IMR-90 (cell line): ENCODE measurements around the gene CTSF. TPM values are rescaled to one million over a fixed set of nuclear protein-coding genes. Genes with fewer than 3 reads are reported as not detected.
A peak's percentile ranks its signal among the peaks of the same experiment; 100 is the strongest.

ENCODE experiments used
- ATAC-seq: fragments of 200-7000 bp; cut with Tn5 transposase; 2 replicates; pipeline ENCODE4 v1.9.1; 2020; ENCODE audit warnings: low read depth, mild to moderate bottlenecking, moderate library complexity
- BruUV-seq: library from RNA; stranded (reverse); fragments of 400-500 nt; replicated peaks from 2 replicates; lab custom pipeline; 2021; lab: Mats Ljungman, UMichigan
- CTCF ChIA-PET: fragments of 300-600 bp; formaldehyde crosslinking; extraction: SDS; loops from one replicate; lab custom pipeline; 2021; ENCODE audit warnings: antibody characterized with exemption; lab: Yijun Ruan, JAX
- POLR2A ChIA-PET: fragments of 300-600 bp; sonication (Branson Sonifier 250); formaldehyde crosslinking; loops from one replicate; lab custom pipeline; 2022; ENCODE audit warnings: antibody characterized with exemption; ENCODE audit not compliant: unreplicated experiment; lab: Charles Lee
- DNase-seq: peaks from one replicate; pipeline ENCODE4 v3.0.0; 2013
- H2AFZ ChIP-seq: replicated peaks from 2 replicates; pipeline ENCODE3; 2013; ENCODE audit warnings: low read length, mild to moderate bottlenecking; ENCODE audit not compliant: poor library complexity
- H2AK5ac ChIP-seq: 2 replicates; pipeline ENCODE4 v1.6.1; 2013; ENCODE audit warnings: low read depth, low read length, inconsistent platforms
- H2AK9ac ChIP-seq: replicated peaks from 2 replicates; pipeline ENCODE3; 2013; ENCODE audit warnings: mild to moderate bottlenecking, low read depth, low read length, moderate library complexity; ENCODE audit not compliant: poor library complexity
- H2BK120ac ChIP-seq: 2 replicates; pipeline ENCODE4 v1.6.1; 2013; ENCODE audit warnings: low read depth, low read length, inconsistent platforms
- H2BK15ac ChIP-seq: 3 replicates; pipeline ENCODE4 v1.6.1; 2013; ENCODE audit warnings: low read depth, low read length, inconsistent platforms
- H2BK20ac ChIP-seq: 2 replicates; pipeline ENCODE4 v1.6.1; 2013; ENCODE audit warnings: low read depth, mild to moderate bottlenecking, inconsistent platforms, low read length, moderate library complexity
- H2BK5ac ChIP-seq: 2 replicates; pipeline ENCODE4 v1.6.1; 2013; ENCODE audit warnings: mild to moderate bottlenecking, low read depth, low read length, inconsistent platforms; ENCODE audit not compliant: poor library complexity, severe bottlenecking
- H3K14ac ChIP-seq: replicated peaks from 2 replicates; pipeline ENCODE4 v1.6.1; 2013; ENCODE audit warnings: low read depth, low read length, inconsistent platforms
- H3K18ac ChIP-seq: 2 replicates; pipeline ENCODE4 v1.6.1; 2013; ENCODE audit warnings: low read depth, low read length, control low read depth
- H3K23ac ChIP-seq: 2 replicates; pipeline ENCODE4 v1.6.1; 2013; ENCODE audit warnings: low read depth, low read length, inconsistent platforms
- H3K27ac ChIP-seq: 2 replicates; pipeline ENCODE4 v1.5.1; 2013; ENCODE audit warnings: mild to moderate bottlenecking, control low read depth, low read length; ENCODE audit not compliant: insufficient read depth
- H3K27me3 ChIP-seq: 2 replicates; pipeline ENCODE4 v1.6.1; 2013; ENCODE audit warnings: low read length; ENCODE audit not compliant: control insufficient read depth, insufficient read depth
- H3K36me3 ChIP-seq: 2 replicates; pipeline ENCODE4 v1.6.1; 2013; ENCODE audit warnings: low read length, mixed read lengths; ENCODE audit not compliant: control insufficient read depth, insufficient read depth
- H3K4ac ChIP-seq: 2 replicates; pipeline ENCODE4 v1.6.1; 2013; ENCODE audit warnings: low read depth, low read length, inconsistent platforms
- H3K4me1 ChIP-seq: 2 replicates; pipeline ENCODE4 v1.6.1; 2013; ENCODE audit warnings: low read length, mixed read lengths; ENCODE audit not compliant: control insufficient read depth, insufficient read depth
- H3K4me2 ChIP-seq: 2 replicates; pipeline ENCODE4 v1.6.1; 2013; ENCODE audit warnings: low read depth, mild to moderate bottlenecking, control low read depth, low read length, moderate library complexity
- H3K4me3 ChIP-seq: 2 replicates; pipeline ENCODE4 v1.5.1; 2013; ENCODE audit warnings: low read depth, mild to moderate bottlenecking, control low read depth, low read length, moderate library complexity; ENCODE audit not compliant: insufficient read depth
- H3K56ac ChIP-seq: 2 replicates; pipeline ENCODE4 v1.6.1; 2013; ENCODE audit warnings: low read length, inconsistent platforms; ENCODE audit not compliant: insufficient read depth; ENCODE audit errors: extremely low read depth
- H3K79me1 ChIP-seq, 2 experiments: 2 replicates each; pipeline ENCODE4 v1.6.1; 2013; ENCODE audit warnings: low read length in 2 of 2, inconsistent platforms in 1 of 2, low read depth in 1 of 2
- H3K9ac ChIP-seq: 2 replicates; pipeline ENCODE4 v1.6.1; 2013; ENCODE audit warnings: low read depth, low read length, control low read depth
- H3K9me1 ChIP-seq: 2 replicates; pipeline ENCODE4 v1.6.1; 2013; ENCODE audit warnings: low read length, inconsistent platforms; ENCODE audit not compliant: insufficient read depth
- H3K9me3 ChIP-seq: 2 replicates; pipeline ENCODE4 v1.6.1; 2013; ENCODE audit warnings: low read length; ENCODE audit not compliant: control insufficient read depth, insufficient read depth
- H4K20me1 ChIP-seq: 2 replicates; pipeline ENCODE4 v1.6.1; 2013; ENCODE audit warnings: low read length, inconsistent platforms; ENCODE audit not compliant: insufficient read depth
- H4K5ac ChIP-seq: 2 replicates; pipeline ENCODE4 v1.6.1; 2013; ENCODE audit warnings: mild to moderate bottlenecking, low read depth, low read length, control low read depth
- H4K8ac ChIP-seq, 2 experiments: 2 replicates each; pipeline ENCODE4 v1.6.1; 2013; ENCODE audit warnings: low read depth in 2 of 2, low read length in 2 of 2, control low read depth in 1 of 2, inconsistent platforms in 1 of 2
- H4K91ac ChIP-seq: 2 replicates; pipeline ENCODE4 v1.6.1; 2013; ENCODE audit warnings: low read depth, low read length, inconsistent platforms; ENCODE audit not compliant: insufficient read depth
- BHLHE40 ChIP-seq: fragments of 150-350 bp; IDR thresholded peaks from 2 replicates; pipeline ENCODE4 v1.6.1; 2016; ENCODE audit warnings: mild to moderate bottlenecking, low read depth, low read length
- CEBPB ChIP-seq: IDR thresholded peaks from 2 replicates; pipeline ENCODE4 v1.6.1; 2012; ENCODE audit warnings: low read depth, low read length, improper control_type of control experiment
- CTCF ChIP-seq: conservative IDR thresholded peaks from 2 replicates; pipeline ENCODE4 v1.5.1; 2012; ENCODE audit warnings: mild to moderate bottlenecking, low read depth, low read length, improper control_type of control experiment
- ELK1 ChIP-seq: fragments of 150-350 bp; IDR thresholded peaks from 2 replicates; pipeline ENCODE4 v1.6.1; 2016; ENCODE audit warnings: low read depth, mild to moderate bottlenecking, low read length, moderate library complexity, borderline replicate concordance
- FOS ChIP-seq: fragments of 150-350 bp; IDR thresholded peaks from 2 replicates; pipeline ENCODE4 v1.6.1; 2016; ENCODE audit warnings: low read depth, low read length
- MAFK ChIP-seq: IDR thresholded peaks from 2 replicates; pipeline ENCODE4 v1.6.1; 2012; ENCODE audit warnings: low read depth, low read length, improper control_type of control experiment
- MXI1 ChIP-seq: IDR thresholded peaks from 2 replicates; pipeline ENCODE4 v1.6.1; 2012; ENCODE audit warnings: low read depth, mild to moderate bottlenecking, low read length, moderate library complexity, borderline replicate concordance
- NFE2L2 ChIP-seq: fragments of 150-350 bp; IDR thresholded peaks from 2 replicates; pipeline ENCODE4 v1.6.1; 2016; ENCODE audit warnings: low read depth, mild to moderate bottlenecking, low read length
- RAD21 ChIP-seq: IDR thresholded peaks from 2 replicates; pipeline ENCODE4 v1.6.1; 2012; ENCODE audit warnings: low read length, improper control_type of control experiment
- RCOR1 ChIP-seq: IDR thresholded peaks from 2 replicates; pipeline ENCODE4 v1.6.1; 2012; ENCODE audit warnings: mild to moderate bottlenecking, low read length, improper control_type of control experiment; ENCODE audit not compliant: insufficient replicate concordance
- SMC3 ChIP-seq: fragments of 150-350 bp; IDR thresholded peaks from 2 replicates; pipeline ENCODE4 v1.6.1; 2016; ENCODE audit warnings: low read depth, mild to moderate bottlenecking, antibody characterized with exemption, low read length, moderate library complexity
- USF2 ChIP-seq: fragments of 150-350 bp; IDR thresholded peaks from 2 replicates; pipeline ENCODE4 v1.6.1; 2017; ENCODE audit warnings: mild to moderate bottlenecking, antibody characterized with exemption, low read length, low read depth
- WGBS, 2 experiments: methylation state at CpG; one replicate each; pipeline versions ENCODE4 v1.1.5 to v1.1.7; 2013; ENCODE audit warnings: missing lambda C conversion rate in 2 of 2; ENCODE audit not compliant: insufficient read length in 1 of 2; ENCODE audit errors: extremely low coverage in 2 of 2; 5-methylcytosine and 5-hydroxymethylcytosine counted together
- dilution Hi-C: fragments of 300-500 bp; cut with HindIII; formaldehyde crosslinking; loops from one replicate; pipeline ENCODE4 v1.14.3; 2018; ENCODE audit warnings: low sequenced_read_pairs; ENCODE audit not compliant: unreplicated experiment
- in situ Hi-C: fragments of 300-500 bp; cut with MboI; formaldehyde crosslinking; loops from 3 replicates; pipeline ENCODE4 v1.14.3; 2019; ENCODE audit warnings: low sequenced_read_pairs, inconsistent platforms, mixed read lengths
- intact Hi-C: fragments of 100-400 bp; cut with micrococcal nuclease; formaldehyde crosslinking; loops from 2 replicates; pipeline ENCODE4 v1.10.0; 2022
- polyA plus RNA-seq, 3 experiments: library from polyadenylated mRNA; depleted of rRNA; stranded (reverse); fragments of >200 nt; gene quantifications; 2 replicates each; pipeline ENCODE4 v1.2.3, GENCODE V29; 2012; ENCODE audit warnings: low replicate concordance in 1 of 3
- total RNA-seq: library from RNA; depleted of rRNA; stranded (reverse); fragments of >200 nt; gene quantifications from 2 replicates; pipeline ENCODE4 v1.2.3, GENCODE V29; 2012

The CTSF gene
- total and polyA plus RNA-seq, 2 of the 4 experiments (the other 2 are of a cell fraction), result 4.1 to 16.0 TPM

GRCh38 chr11:66543263-66544107 is 24.9 kb downstream of the CTSF start (continued):
- TF ChIP-seq ELK1 (no peak), RCOR1 (no peak)

GRCh38 chr11:66542362-66542761 is 26.0 kb downstream of the CTSF start:
- Histone ChIP-seq H3K4me1 (peaks cover 6% of the 10 kb centered on the region), H4K5ac (no peak overlapping the region), H2AFZ (peak overlapping the region; percentile 46), H2BK20ac (no peak overlapping the region), H3K4me2 (no peak overlapping the region), H3K18ac (no peak overlapping the region), H3K79me1 (peaks cover 3 to 19% of the 10 kb centered on the region in 2 experiments; a peak in 2 of 4 replicates), H3K9me3 (no peaks in the 10 kb centered on the region), H4K20me1 (peaks cover 4% of the 10 kb centered on the region; the same call in 1 of the 2 replicates), H3K36me3 (peaks cover 23% of the 10 kb centered on the region; the same call in 1 of the 2 replicates), H3K27ac (no peak overlapping the region), H3K9ac (no peak overlapping the region), H3K23ac (no peak overlapping the region), H3K9me1 (peaks cover 5% of the 10 kb centered on the region; the same call in 1 of the 2 replicates), H4K8ac (no peak overlapping the region), H2AK5ac (no peak overlapping the region), H2AK9ac (peak overlapping the region; percentile 0), H3K4ac (peak overlapping the region; percentile 17; the same call in 1 of the 2 replicates), H3K27me3 (peaks cover 7% of the 10 kb centered on the region; the same call in 1 of the 2 replicates), H4K91ac (no peak overlapping the region), H2BK120ac (no peak overlapping the region), H2BK5ac (no peak overlapping the region), H2BK15ac (no peak overlapping the region), H3K14ac (no peak overlapping the region), H3K4me3 (no peak overlapping the region), H3K56ac (no peak overlapping the region)
- ChIA-PET CTCF (no interaction called here), POLR2A (interaction anchor here (0.6 kb wide), 1 partner anchor 26 kb away, joined by 3 read pairs; no protein-coding TSS in a partner anchor)
- 84% methylated on average over 7 of the region's 10 CpGs; no CpG with 5 or more reads in 1 of the 2 experiments for WGBS, 2 experiments
- in situ Hi-C loops, result no loop called here
- dilution Hi-C loops, result no loop called here
- intact Hi-C loops, result no loop called here
- ATAC-seq, result no peak
- BruUV-seq, result no TSS peak
- DNase-seq, result peak; percentile 34
- TF ChIP-seq USF2, result no peak
- TF ChIP-seq SMC3, result no peak
- TF ChIP-seq RAD21, result no peak
- no peak for TF ChIP-seq CTCF
- no peak for TF ChIP-seq FOS
- TF ChIP-seq NFE2L2, result no peak
- no peak for TF ChIP-seq MXI1
- TF ChIP-seq MAFK, result no peak
- TF ChIP-seq CEBPB, result no peak
- no peak for TF ChIP-seq BHLHE40
